Measurements from ENCODE around the gene DKK3. TPM values are rescaled to one million over a fixed set of nuclear protein-coding genes. Genes with fewer than 3 reads are reported as not detected.

The DKK3 gene
- total RNA-seq, 4 donors from 2014 or later, result 94.3 to 191 (median 127) TPM

DNA sequence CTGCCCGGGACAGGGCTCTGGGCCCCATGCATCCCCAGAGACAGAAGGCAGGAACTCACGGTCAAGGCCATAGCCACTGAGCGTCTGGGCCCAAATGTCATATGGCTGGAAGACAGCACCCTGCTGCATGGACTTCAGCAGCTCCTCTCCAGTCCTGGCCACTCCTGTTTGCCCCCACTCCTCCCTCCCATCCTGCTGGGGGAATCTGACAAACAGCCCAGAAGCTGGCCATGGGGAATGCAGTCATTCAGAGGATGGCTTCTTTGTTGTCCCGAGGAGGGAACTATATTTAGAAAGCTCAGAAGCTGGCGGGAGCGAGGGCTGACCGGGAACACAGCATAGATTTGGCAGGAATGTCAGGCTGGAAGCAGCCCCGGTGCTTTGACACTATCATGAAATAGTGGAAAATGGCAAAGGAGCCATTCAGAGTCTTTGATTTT lies 35.0 kb downstream of the DKK3 start:
- no peak for DNase-seq (ENCODE audit: extremely low spot score)
- H3K27ac ChIP-seq (replicated peaks in 1 of 4), result peak overlapping the region; percentile 73 to 83 (median 78)
- intact Hi-C loops (cut with DNase I), result no loop called here
- TF ChIP-seq POLR2A (IDR thresholded peaks at IDR 0.05; ENCODE audit: low read depth) (no peak), POLR2AphosphoS5 (IDR thresholded peaks at IDR 0.05) (peak; percentile 43 to 69)
- TF ChIP-seq, protein P1, sequence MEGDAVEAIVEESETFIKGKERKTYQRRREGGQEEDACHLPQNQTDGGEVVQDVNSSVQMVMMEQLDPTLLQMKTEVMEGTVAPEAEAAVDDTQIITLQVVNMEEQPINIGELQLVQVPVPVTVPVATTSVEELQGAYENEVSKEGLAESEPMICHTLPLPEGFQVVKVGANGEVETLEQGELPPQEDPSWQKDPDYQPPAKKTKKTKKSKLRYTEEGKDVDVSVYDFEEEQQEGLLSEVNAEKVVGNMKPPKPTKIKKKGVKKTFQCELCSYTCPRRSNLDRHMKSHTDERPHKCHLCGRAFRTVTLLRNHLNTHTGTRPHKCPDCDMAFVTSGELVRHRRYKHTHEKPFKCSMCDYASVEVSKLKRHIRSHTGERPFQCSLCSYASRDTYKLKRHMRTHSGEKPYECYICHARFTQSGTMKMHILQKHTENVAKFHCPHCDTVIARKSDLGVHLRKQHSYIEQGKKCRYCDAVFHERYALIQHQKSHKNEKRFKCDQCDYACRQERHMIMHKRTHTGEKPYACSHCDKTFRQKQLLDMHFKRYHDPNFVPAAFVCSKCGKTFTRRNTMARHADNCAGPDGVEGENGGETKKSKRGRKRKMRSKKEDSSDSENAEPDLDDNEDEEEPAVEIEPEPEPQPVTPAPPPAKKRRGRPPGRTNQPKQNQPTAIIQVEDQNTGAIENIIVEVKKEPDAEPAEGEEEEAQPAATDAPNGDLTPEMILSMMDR (IDR thresholded peaks at IDR 0.05), result no peak
- no peak overlapping the region for H3K4me3 ChIP-seq
- WGBS, result 23% methylated on average over 8 of the region's 8 CpGs
- no peaks in the 10 kb centered on the region for H3K27me3 ChIP-seq
- no peaks in the 10 kb centered on the region for H3K36me3 ChIP-seq
- peaks cover 86 to 97% (median 90%) of the 10 kb centered on the region in 4 donors for H3K4me1 ChIP-seq
- H3K9me3 ChIP-seq, result no peaks in the 10 kb centered on the region

DNA sequence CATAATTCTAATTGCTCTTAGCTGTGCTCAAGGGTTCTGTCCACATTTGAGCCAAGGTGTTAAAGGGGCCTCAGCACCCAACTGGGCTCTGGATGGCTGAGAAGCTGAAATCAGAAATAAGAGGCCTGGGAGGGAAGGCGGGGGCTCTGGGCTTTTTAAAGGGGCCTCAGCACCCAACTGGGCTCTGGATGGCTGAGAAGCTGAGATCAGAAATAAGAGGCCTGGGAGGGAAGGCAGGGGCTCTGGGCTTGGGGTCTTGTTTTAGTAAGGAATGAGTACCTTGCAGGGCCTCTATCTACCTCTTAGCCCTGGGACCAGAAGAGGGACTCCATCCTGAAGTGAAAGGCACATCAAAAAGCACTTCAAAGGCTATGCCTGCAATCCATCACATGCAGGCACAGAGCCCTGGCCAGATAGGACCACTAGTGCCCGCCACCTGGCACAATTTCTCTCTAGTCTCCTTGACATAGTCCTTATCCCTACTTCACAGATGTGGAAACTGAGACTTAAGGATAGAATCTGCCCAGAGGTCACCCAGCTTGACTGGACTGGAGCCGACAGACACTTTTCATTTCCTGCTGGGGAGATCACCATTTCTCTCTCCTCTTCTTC lies 35.6 kb downstream of the DKK3 start:
- Histone ChIP-seq H3K27me3 (no peaks in the 10 kb centered on the region), H3K4me1 (peaks cover 85 to 93% (median 86%) of the 10 kb centered on the region in 4 donors), H3K27ac (replicated peaks in 1 of 4) (peak overlapping the region; percentile 73 to 83 (median 78)), H3K36me3 (peaks cover 0 to 5% (median 2%) of the 10 kb centered on the region in 4 donors), H3K4me3 (no peak overlapping the region), H3K9me3 (no peaks in the 10 kb centered on the region)
- peak; percentile 87 for DNase-seq (ENCODE audit: extremely low spot score)
- TF ChIP-seq EP300 (IDR thresholded peaks at IDR 0.05) (no peak), POLR2AphosphoS5 (IDR thresholded peaks at IDR 0.05) (no peak), POLR2A (IDR thresholded peaks at IDR 0.05; ENCODE audit: low read depth) (no peak)
- TF ChIP-seq, protein P1 (IDR thresholded peaks at IDR 0.05), result no peak
- 75% methylated on average over 3 of the region's 3 CpGs for WGBS
- intact Hi-C loops (cut with DNase I), result no loop called here

DNA sequence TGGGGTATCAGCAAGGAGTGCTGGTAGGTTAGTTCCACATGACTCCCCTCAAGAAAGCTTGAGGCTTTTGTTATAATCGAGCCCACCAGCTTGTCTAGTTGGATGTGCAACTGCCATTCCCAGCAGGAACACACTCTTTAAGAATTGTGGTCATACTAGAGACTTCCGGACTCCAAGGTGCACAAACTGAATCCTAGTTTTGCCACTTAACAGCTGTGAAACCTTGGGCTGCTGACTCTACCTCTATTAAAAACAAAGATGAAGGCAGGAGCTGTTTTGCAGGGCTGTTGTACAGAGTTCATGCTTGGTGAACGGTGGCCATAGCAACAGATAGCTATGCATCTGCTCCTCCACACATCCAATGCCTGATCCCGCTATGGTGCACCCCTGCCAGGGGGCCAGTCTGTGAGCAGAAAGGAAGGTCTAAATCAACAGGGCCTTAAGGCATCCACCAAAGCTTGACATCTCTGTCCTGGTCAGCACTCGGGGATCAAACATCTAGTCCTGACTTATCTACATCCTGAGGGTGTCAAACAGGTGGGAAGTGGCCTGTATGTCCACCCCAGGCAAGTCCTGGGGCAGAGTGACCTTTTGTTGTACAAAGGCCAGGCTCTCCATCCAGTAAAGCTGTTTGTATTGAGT lies 36.4 kb downstream of the DKK3 start:
- Histone ChIP-seq H3K4me3 (no peak overlapping the region), H3K4me1 (peaks cover 77 to 85% (median 79%) of the 10 kb centered on the region in 4 donors), H3K27ac (replicated peaks in 1 of 4) (peak overlapping the region; percentile 73 to 83 (median 78)), H3K36me3 (peaks cover 0 to 8% (median 4%) of the 10 kb centered on the region in 4 donors), H3K27me3 (no peaks in the 10 kb centered on the region), H3K9me3 (no peaks in the 10 kb centered on the region)
- 75% methylated on average over 4 of the region's 5 CpGs for WGBS
- intact Hi-C loops (cut with DNase I), result no loop called here
- DNase-seq (ENCODE audit: extremely low spot score), result peak; percentile 88
- TF ChIP-seq EP300 (IDR thresholded peaks at IDR 0.05), result no peak

DNA sequence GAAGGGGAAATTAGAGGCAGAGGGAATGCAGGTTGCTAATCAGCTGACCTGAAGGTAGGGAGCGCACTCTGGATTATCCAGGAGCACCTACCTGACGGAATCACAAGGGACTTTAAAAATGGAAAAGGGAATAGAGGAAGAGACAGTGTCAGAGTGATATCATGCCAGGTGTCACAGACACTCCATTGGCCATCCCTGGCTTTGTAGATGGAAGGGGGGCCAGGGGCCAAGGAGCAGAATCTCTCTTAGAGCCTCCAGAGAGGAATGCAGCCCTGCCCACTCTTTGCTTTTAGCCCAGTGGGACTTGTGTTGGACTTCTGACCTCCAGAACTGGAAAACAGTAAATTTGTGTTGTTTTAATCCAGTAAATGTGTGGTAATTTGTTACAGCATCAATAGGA lies 37.9 kb downstream of the DKK3 start:
- peaks cover 62 to 75% (median 70%) of the 10 kb centered on the region in 4 donors for H3K4me1 ChIP-seq
- intact Hi-C loops (cut with DNase I), result no loop called here

More for the DNA sequence above, 37.9 kb downstream of the DKK3 start:
- H3K36me3 ChIP-seq, result peaks cover 0 to 17% (median 12%) of the 10 kb centered on the region in 4 donors
- no peak overlapping the region for H3K4me3 ChIP-seq
- no peak for TF ChIP-seq POLR2A (IDR thresholded peaks at IDR 0.05; ENCODE audit: low read depth)
- no peak for TF ChIP-seq POLR2AphosphoS5 (IDR thresholded peaks at IDR 0.05)
- no peak for TF ChIP-seq EP300 (IDR thresholded peaks at IDR 0.05)
- TF ChIP-seq, protein P1 (IDR thresholded peaks at IDR 0.05), result no peak
- no peaks in the 10 kb centered on the region for H3K27me3 ChIP-seq
- H3K9me3 ChIP-seq, result no peaks in the 10 kb centered on the region
- 94% methylated on average over 2 of the region's 2 CpGs for WGBS
- DNase-seq (ENCODE audit: extremely low spot score), result peak; percentile 37
- H3K27ac ChIP-seq (replicated peaks in 1 of 4), result peak overlapping the region in 1 of 4 donors; percentile 21
